HEK293 (cell line): ENCODE measurements around the gene GNG12.

Experiments used
- BCL11B ChIP-seq: fragments of 450-650 bp; formaldehyde crosslinking; IDR thresholded peaks from 2 replicates; pipeline ENCODE4 v1.5.1; 2016; ENCODE audit warnings: low read depth, missing biosample characterization, missing genetic modification characterization
- EGR2 ChIP-seq: fragments of 450-650 bp; formaldehyde crosslinking; IDR thresholded peaks from 2 replicates; pipeline ENCODE4 v1.5.1; 2016; ENCODE audit warnings: low read depth, missing biosample characterization, missing genetic modification characterization
- GLI2 ChIP-seq: fragments of 450-650 bp; formaldehyde crosslinking; IDR thresholded peaks from 2 replicates; pipeline ENCODE4; 2017; ENCODE audit warnings: missing biosample characterization, missing genetic modification characterization, low read depth, borderline replicate concordance
- HOXC10 ChIP-seq: sonication (generic); formaldehyde crosslinking; IDR thresholded peaks from 2 replicates; pipeline ENCODE4 v1.8.1; 2023; ENCODE audit warnings: mild to moderate bottlenecking, missing genetic modification reagents
- HOXD13 ChIP-seq: sonication (generic); formaldehyde crosslinking; IDR thresholded peaks from 2 replicates; pipeline ENCODE4 v1.8.0; 2022; ENCODE audit warnings: missing genetic modification reagents, borderline replicate concordance
- KLF10 ChIP-seq: fragments of 450-650 bp; IDR thresholded peaks from 2 replicates; pipeline ENCODE4 v1.5.1; 2018; ENCODE audit warnings: missing biosample characterization, mild to moderate bottlenecking, missing genetic modification characterization
- REST ChIP-seq: fragments of 450-650 bp; formaldehyde crosslinking; IDR thresholded peaks from 2 replicates; pipeline ENCODE4 v1.5.1; 2016; ENCODE audit warnings: missing biosample characterization, missing genetic modification characterization
- ZBTB10 ChIP-seq: fragments of 450-650 bp; formaldehyde crosslinking; IDR thresholded peaks from 2 replicates; pipeline ENCODE4 v1.5.1; 2016; ENCODE audit warnings: missing biosample characterization, missing genetic modification characterization
- ZBTB48 ChIP-seq: fragments of 450-650 bp; formaldehyde crosslinking; IDR thresholded peaks from 2 replicates; pipeline ENCODE4 v1.5.1; 2016; ENCODE audit warnings: missing biosample characterization, missing genetic modification characterization
- ZBTB8A ChIP-seq: fragments of 450-650 bp; formaldehyde crosslinking; IDR thresholded peaks from 2 replicates; pipeline ENCODE4 v1.5.1; 2016; ENCODE audit warnings: missing biosample characterization, missing genetic modification characterization
- ZFP69B ChIP-seq: fragments of 450-650 bp; formaldehyde crosslinking; IDR thresholded peaks from 2 replicates; pipeline ENCODE4 v1.5.1; 2016; ENCODE audit warnings: missing biosample characterization, missing genetic modification characterization
- ZIC2 ChIP-seq: fragments of 450-650 bp; formaldehyde crosslinking; IDR thresholded peaks from 2 replicates; pipeline ENCODE4 v1.5.1; 2016; ENCODE audit warnings: missing biosample characterization, missing genetic modification characterization
- ZNF114 ChIP-seq: fragments of 450-650 bp; formaldehyde crosslinking; IDR thresholded peaks from 2 replicates; pipeline ENCODE4 v1.5.0; 2017; ENCODE audit warnings: missing biosample characterization, missing genetic modification characterization
- ZNF138 ChIP-seq: fragments of 450-650 bp; formaldehyde crosslinking; IDR thresholded peaks from 2 replicates; pipeline ENCODE4 v1.5.1; 2016; ENCODE audit warnings: missing biosample characterization, missing genetic modification characterization, borderline replicate concordance
- ZNF140 ChIP-seq: fragments of 450-650 bp; formaldehyde crosslinking; IDR thresholded peaks from 2 replicates; pipeline ENCODE4 v1.5.1; 2016; ENCODE audit warnings: missing biosample characterization, missing genetic modification characterization
- ZNF221 ChIP-seq: fragments of 450-650 bp; formaldehyde crosslinking; IDR thresholded peaks from 2 replicates; pipeline ENCODE4 v1.5.1; 2017; ENCODE audit warnings: missing biosample characterization, missing genetic modification characterization, borderline replicate concordance
- ZNF280D ChIP-seq: fragments of 450-650 bp; formaldehyde crosslinking; IDR thresholded peaks from 2 replicates; pipeline ENCODE4 v1.5.1; 2016; ENCODE audit warnings: missing biosample characterization, missing genetic modification characterization
- ZNF311 ChIP-seq: fragments of 450-650 bp; formaldehyde crosslinking; IDR thresholded peaks from 2 replicates; pipeline ENCODE4 v1.5.1; 2017; ENCODE audit warnings: missing biosample characterization, missing genetic modification characterization, borderline replicate concordance
- ZNF423 ChIP-seq: fragments of 450-650 bp; formaldehyde crosslinking; IDR thresholded peaks from 2 replicates; pipeline ENCODE4 v1.5.1; 2016; ENCODE audit warnings: missing biosample characterization, missing genetic modification characterization
- ZNF529 ChIP-seq: fragments of 450-650 bp; formaldehyde crosslinking; IDR thresholded peaks from 2 replicates; pipeline ENCODE4 v1.5.1; 2017; ENCODE audit warnings: missing genetic modification characterization, missing biosample characterization; ENCODE audit not compliant: insufficient replicate concordance
- ZNF548 ChIP-seq: fragments of 450-650 bp; formaldehyde crosslinking; IDR thresholded peaks from 2 replicates; pipeline ENCODE4 v1.5.1; 2016; ENCODE audit warnings: missing biosample characterization, missing genetic modification characterization
- ZNF549 ChIP-seq: fragments of 450-650 bp; IDR thresholded peaks from 2 replicates; pipeline ENCODE4 v1.5.1; 2018; ENCODE audit warnings: missing biosample characterization, missing genetic modification characterization, mild to moderate bottlenecking, inconsistent platforms, moderate library complexity
- ZNF580 ChIP-seq: fragments of 450-650 bp; formaldehyde crosslinking; IDR thresholded peaks from 2 replicates; pipeline ENCODE4 v1.5.1; 2016; ENCODE audit warnings: missing biosample characterization, missing genetic modification characterization
- ZNF596 ChIP-seq: fragments of 450-650 bp; IDR thresholded peaks from 2 replicates; pipeline ENCODE4 v1.5.0; 2018; ENCODE audit warnings: missing biosample characterization, mild to moderate bottlenecking, missing genetic modification characterization, moderate library complexity
- ZNF600 ChIP-seq: fragments of 450-650 bp; formaldehyde crosslinking; IDR thresholded peaks from 2 replicates; pipeline ENCODE4 v1.5.1; 2016; ENCODE audit warnings: missing biosample characterization, missing genetic modification characterization
- ZNF623 ChIP-seq: fragments of 450-650 bp; formaldehyde crosslinking; IDR thresholded peaks from 2 replicates; pipeline ENCODE4 v1.5.1; 2016; ENCODE audit warnings: missing biosample characterization, missing genetic modification characterization
- ZNF664 ChIP-seq: fragments of 450-650 bp; formaldehyde crosslinking; IDR thresholded peaks from 2 replicates; pipeline ENCODE4 v1.5.1; 2016; ENCODE audit warnings: missing biosample characterization, missing genetic modification characterization
- ZNF692 ChIP-seq: fragments of 450-650 bp; formaldehyde crosslinking; IDR thresholded peaks from 2 replicates; pipeline ENCODE4 v1.5.1; 2016; ENCODE audit warnings: missing biosample characterization, missing genetic modification characterization
- ZNF768 ChIP-seq: fragments of 450-650 bp; formaldehyde crosslinking; IDR thresholded peaks from 2 replicates; pipeline ENCODE4 v1.5.1; 2018; ENCODE audit warnings: missing biosample characterization, mild to moderate bottlenecking, missing genetic modification characterization
- ZSCAN16 ChIP-seq: fragments of 450-650 bp; formaldehyde crosslinking; IDR thresholded peaks from 2 replicates; pipeline ENCODE4 v1.5.1; 2016; ENCODE audit warnings: missing biosample characterization, missing genetic modification characterization

The GNG12 gene

GRCh38 chr1:67685558-67686266 lies 147.6 kb downstream of the GNG12 start (continued):
- TF ChIP-seq ZNF280D, result no peak
- no peak for TF ChIP-seq ZNF114
- no peak for TF ChIP-seq GLI2
- TF ChIP-seq REST (tag by site-specific recombination), result no peak; the same call in 1 of the 2 replicates
- TF ChIP-seq ZNF580 (tag by site-specific recombination), result no peak
- peak; percentile 92 for TF ChIP-seq ZBTB10
- TF ChIP-seq ZFP69B (tag by site-specific recombination), result peak; percentile 62
- TF ChIP-seq ZNF311 (tag by site-specific recombination), result no peak
- no peak for TF ChIP-seq ZNF596 (tag by site-specific recombination)
- TF ChIP-seq ZBTB8A, result peak; percentile 33
- no peak for TF ChIP-seq ZNF549 (tag by site-specific recombination)
- no peak for TF ChIP-seq ZNF600 (tag by site-specific recombination)
- no peak for TF ChIP-seq ZNF221 (tag by site-specific recombination)
- TF ChIP-seq ZSCAN16 (tag by site-specific recombination), result 0 out of 2 replicates have a peak, but pooled peaks have one; percentile 11
- TF ChIP-seq ZNF423 (tag by site-specific recombination), result 0 out of 2 replicates have a peak, but pooled peaks have one; percentile 57
- peak; percentile 15; the same call in 1 of the 2 replicates for TF ChIP-seq ZNF692 (tag by site-specific recombination)
- TF ChIP-seq HOXD13 (CRISPR knock-in tag), result no peak
- TF ChIP-seq ZNF138, result no peak
- TF ChIP-seq HOXC10 (CRISPR knock-in tag), result peak; percentile 95
- no peak for TF ChIP-seq ZNF664
- no peak for TF ChIP-seq ZIC2
- no peak for TF ChIP-seq ZNF140 (tag by site-specific recombination)
- peak; percentile 7; the same call in 1 of the 2 replicates for TF ChIP-seq ZNF768
- peak; percentile 37 for TF ChIP-seq EGR2 (tag by site-specific recombination)
- no peak for TF ChIP-seq ZNF623 (tag by site-specific recombination)
- no peak for TF ChIP-seq ZNF529
- no peak for TF ChIP-seq ZBTB48 (tag by site-specific recombination)
- no peak for TF ChIP-seq ZNF548
- peak; percentile 76; the same call in 1 of the 2 replicates for TF ChIP-seq BCL11B (tag by site-specific recombination)
- no peak for TF ChIP-seq KLF10 (tag by site-specific recombination)
